Duodenal mucosa (tissue), 2 donors: ENCODE results near the gene OMA1.

Source experiments
- H3K27ac ChIP-seq: one replicate; pipeline ENCODE4 v1.7.0; 2013; ENCODE audit warnings: low read depth, low read length
- H3K27me3 ChIP-seq, 2 donors: one replicate each; pipeline ENCODE4 v1.7.0; 2013; ENCODE audit warnings: low read length in 2 of 2, control low read depth in 1 of 2; ENCODE audit not compliant: insufficient read depth in 2 of 2, control insufficient read depth in 1 of 2
- H3K36me3 ChIP-seq, 2 donors: one replicate each; pipeline ENCODE4 v1.7.0; 2013; ENCODE audit warnings: low read length in 2 of 2, control low read depth in 1 of 2; ENCODE audit not compliant: insufficient read depth in 2 of 2, control insufficient read depth in 1 of 2
- H3K4me1 ChIP-seq, 2 donors: one replicate each; pipeline ENCODE4 v1.7.0; 2013; ENCODE audit warnings: low read length in 2 of 2, control low read depth in 1 of 2; ENCODE audit not compliant: insufficient read depth in 2 of 2, control insufficient read depth in 1 of 2
- H3K4me3 ChIP-seq, 2 donors: one replicate each; pipeline ENCODE4 v1.7.0; 2013; ENCODE audit warnings: low read length in 2 of 2, low read depth in 1 of 2
- H3K9ac ChIP-seq, 2 donors: one replicate each; pipeline ENCODE4 v1.7.0; 2013; ENCODE audit warnings: low read length in 2 of 2, low read depth in 1 of 2
- H3K9me3 ChIP-seq, 2 donors: one replicate each; pipeline ENCODE4 v1.7.0; 2013; ENCODE audit warnings: low read length in 2 of 2, control low read depth in 1 of 2; ENCODE audit not compliant: control insufficient read depth in 1 of 2

Gene OMA1

DNA sequence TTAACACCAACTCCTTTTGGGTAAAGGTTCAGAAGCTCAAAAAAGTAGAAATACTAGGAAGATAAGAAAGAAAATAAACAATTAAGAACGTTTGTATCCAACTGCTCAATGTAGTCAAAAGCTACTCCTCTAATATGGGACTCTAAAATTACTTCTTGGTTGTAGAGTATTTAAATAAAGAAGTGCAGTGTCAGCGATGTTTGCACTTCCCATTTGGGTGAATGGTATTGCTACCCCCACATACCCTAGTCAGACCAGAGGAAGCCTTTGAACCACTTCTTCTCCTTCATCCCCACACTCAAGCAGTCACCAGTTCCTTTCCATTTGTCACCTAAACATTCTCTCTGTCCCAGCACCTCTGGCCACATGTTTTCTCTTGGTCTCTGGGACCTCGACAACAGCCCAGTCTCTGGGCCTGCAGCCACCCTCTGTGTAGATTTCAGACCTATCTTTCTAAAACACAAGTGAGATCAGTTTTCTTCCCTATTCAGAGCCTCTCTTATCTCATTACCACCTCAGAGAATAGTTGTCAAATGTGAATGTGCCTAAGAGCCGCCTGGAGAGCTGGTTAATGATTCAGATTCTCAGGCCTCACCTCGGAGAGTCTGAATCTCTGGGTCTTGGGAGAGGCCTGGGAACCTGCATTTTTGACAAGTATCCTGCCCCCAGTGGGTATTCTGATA, 109.8 kb downstream of the OMA1 start:
- Histone ChIP-seq H3K4me3 (no peak overlapping the region), H3K4me1 (no peaks in the 10 kb centered on the region), H3K36me3 (no peaks in the 10 kb centered on the region), H3K27me3 (no peaks in the 10 kb centered on the region), H3K27ac (no peak overlapping the region), H3K9me3 (no peaks in the 10 kb centered on the region), H3K9ac (no peak overlapping the region)

DNA sequence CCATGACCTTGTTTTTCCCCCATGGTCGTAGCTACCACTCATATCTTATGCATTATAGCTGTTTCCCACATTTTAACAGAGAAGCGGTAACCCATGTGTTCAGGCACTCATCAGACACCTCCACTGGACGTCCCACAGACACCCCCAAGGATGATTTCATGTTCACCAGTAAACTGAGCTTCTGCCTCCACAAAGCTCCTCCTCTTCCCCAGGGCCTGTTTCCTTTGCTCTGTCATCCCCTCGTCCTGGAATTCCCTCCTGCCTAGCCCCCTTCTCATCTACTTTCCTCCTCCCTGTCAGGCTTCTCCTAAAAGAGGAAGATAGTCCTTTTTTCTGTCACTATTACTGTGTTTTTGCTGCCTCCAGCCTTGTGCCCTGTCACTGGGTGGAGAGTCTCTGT, 111.2 kb downstream of the OMA1 start:
- H3K9ac ChIP-seq: no peak overlapping the region
- H3K27ac ChIP-seq: no peak overlapping the region
- H3K9me3 ChIP-seq: no peaks in the 10 kb centered on the region
- H3K4me1 ChIP-seq: no peaks in the 10 kb centered on the region
- H3K4me3 ChIP-seq: no peak overlapping the region
- no peaks in the 10 kb centered on the region for H3K27me3 ChIP-seq
- H3K36me3 ChIP-seq: no peaks in the 10 kb centered on the region

DNA sequence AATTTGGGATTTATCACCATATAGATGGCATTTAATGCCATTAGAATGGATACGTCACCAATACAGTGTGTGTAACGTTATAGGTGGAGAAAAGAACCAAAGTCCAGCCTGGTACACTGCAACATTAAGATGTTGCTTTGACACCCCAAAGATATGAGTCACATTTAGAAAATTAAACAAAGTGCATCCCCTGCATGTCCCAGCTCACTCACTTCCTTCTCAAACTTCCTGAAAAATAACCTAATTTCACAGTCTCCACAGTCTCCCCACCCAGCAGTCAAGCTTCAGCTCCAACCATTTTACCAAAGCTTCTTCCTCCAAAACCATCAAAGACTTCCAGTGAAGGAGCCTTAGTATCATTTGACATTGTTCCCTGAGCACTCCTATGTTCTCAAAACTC, 111.9 kb downstream of the OMA1 start:
- H3K4me3 ChIP-seq: no peak overlapping the region
- no peaks in the 10 kb centered on the region for H3K9me3 ChIP-seq
- H3K27ac ChIP-seq: no peak overlapping the region
- no peaks in the 10 kb centered on the region for H3K4me1 ChIP-seq
- H3K27me3 ChIP-seq: no peaks in the 10 kb centered on the region
- no peak overlapping the region for H3K9ac ChIP-seq
- no peaks in the 10 kb centered on the region for H3K36me3 ChIP-seq

DNA sequence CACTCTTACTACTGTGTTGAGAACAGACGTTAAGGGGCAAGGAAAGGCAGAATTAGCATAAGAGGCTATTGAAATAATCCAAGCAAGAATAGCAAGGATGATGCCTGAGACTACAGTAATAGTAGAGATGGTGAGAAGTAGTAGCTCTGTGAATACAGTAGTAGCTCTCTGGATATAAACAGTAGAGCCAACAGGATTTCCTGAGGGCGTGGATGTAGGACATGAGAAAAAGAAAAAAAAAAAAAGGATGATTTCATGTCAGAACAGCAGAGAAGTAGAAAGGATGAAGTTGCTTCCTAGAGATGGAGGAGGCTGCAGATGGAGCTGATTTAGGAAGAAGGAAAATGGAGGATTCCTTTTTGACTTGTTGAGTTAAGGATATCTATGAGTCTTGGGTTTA, 112.3 kb downstream of the OMA1 start:
- Histone ChIP-seq H3K36me3 (no peaks in the 10 kb centered on the region), H3K9me3 (no peaks in the 10 kb centered on the region), H3K27ac (no peak overlapping the region), H3K4me3 (no peak overlapping the region), H3K9ac (no peak overlapping the region), H3K4me1 (no peaks in the 10 kb centered on the region), H3K27me3 (no peaks in the 10 kb centered on the region)

DNA sequence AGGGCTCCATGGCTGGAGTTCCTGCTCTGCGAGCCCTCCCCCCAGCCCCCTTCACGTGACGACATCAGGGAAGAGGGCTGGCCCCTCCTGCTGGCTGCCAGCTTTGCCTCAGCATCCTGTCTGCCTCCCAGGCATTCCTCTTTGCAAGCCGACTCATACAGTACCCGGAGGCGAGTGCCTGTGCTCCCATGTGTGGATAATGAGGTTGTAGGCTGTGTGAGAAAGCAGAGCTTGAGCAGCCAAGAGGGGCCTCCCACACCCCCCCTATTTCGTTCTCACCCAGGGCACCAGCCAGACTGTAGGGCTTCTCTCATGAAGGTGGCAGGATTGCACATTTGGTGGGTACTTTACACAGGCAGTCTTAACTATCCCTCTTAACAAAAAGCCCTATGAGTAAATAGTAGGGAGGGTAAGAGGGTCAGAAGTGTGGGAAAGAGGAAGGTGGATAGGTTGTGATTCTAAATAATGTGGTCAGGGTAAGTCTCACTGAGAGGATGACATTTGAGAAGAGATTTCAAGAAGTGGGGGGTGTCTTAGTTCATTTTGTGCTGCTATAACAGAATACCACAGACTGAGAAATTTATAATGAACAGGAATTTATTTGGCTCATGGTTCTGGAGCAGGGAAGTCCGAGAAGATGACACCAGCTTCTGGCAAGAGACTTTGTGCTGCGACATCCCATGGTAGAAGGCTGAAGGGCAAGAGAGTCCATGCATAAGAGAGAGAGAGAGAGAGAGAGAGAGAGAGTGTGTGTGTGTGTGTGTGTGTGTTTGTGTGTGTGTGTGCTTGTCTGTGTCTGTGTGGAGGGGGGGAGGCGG, 113.5 kb downstream of the OMA1 start:
- Histone ChIP-seq H3K9ac (no peak overlapping the region), H3K27me3 (no peaks in the 10 kb centered on the region), H3K4me1 (no peaks in the 10 kb centered on the region), H3K36me3 (no peaks in the 10 kb centered on the region), H3K9me3 (no peaks in the 10 kb centered on the region), H3K27ac (no peak overlapping the region), H3K4me3 (no peak overlapping the region)

DNA sequence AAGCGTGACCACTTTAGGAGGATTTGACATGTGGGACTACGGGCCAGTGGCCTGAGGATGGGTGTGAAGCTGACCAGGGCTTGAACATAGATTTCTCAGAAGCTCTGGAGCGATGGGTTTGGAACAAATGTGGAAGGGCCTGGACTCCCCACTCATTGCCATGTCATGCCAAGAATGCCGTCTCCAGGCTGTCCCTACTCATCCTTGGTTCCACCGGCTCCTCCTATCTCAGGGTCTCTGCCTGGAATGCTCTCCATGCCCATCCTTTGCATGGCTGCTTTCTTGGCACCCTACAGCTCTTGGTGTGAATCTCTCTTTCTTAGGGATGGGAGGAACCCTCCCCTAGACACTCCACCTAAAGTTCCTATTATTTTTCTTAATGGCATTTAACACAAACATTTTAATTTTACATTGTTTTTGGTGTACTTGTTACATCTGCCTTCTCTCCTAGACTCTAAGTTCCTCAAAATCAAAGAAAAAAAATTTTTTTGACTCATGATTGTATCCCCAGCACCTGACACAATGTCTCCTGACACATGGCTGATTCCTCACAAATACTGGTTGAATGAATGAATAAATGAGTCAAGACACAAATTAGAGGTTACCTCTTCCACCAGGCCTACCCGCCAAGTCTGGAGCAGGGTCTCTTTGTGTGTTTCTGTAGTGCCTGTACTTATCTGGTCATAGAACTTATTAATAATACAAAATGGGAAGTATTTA, 114.5 kb downstream of the OMA1 start:
- Histone ChIP-seq H3K9me3 (no peaks in the 10 kb centered on the region), H3K27me3 (no peaks in the 10 kb centered on the region), H3K4me1 (no peaks in the 10 kb centered on the region), H3K4me3 (no peak overlapping the region), H3K9ac (no peak overlapping the region), H3K27ac (no peak overlapping the region), H3K36me3 (no peaks in the 10 kb centered on the region)
